HG03460 (cell line): Measurements from ENCODE around the gene BICD1.
"Not testable (repeated sequence)": the region's sequence is repeated elsewhere in the genome, so short reads cannot be mapped to it uniquely, and the experiment has no call there.

ENCODE experiments used
- ATAC-seq: cut with Tn5 transposase; IDR thresholded peaks from one replicate; pipeline ENCODE4 v1.9.1; 2021; ENCODE audit not compliant: unreplicated experiment

BICD1 gene

GRCh38 chr12:32272465-32272864 is 165.8 kb downstream of the BICD1 start:
- ATAC-seq = no peak

- ATAC-seq = peak; percentile 54
Observed at GRCh38 chr12:32273063-32273522, 166.4 kb downstream of the BICD1 start.

- ATAC-seq = peak; percentile 88
Observed at GRCh38 chr12:32273712-32274111, 167.1 kb downstream of the BICD1 start.

GRCh38 chr12:32274665-32275064 is 168.0 kb downstream of the BICD1 start:
- ATAC-seq = no peak

- not testable (repeated sequence) for ATAC-seq
Observed at GRCh38 chr12:32275520-32275919, 168.9 kb downstream of the BICD1 start.

- ATAC-seq = no peak
Observed at GRCh38 chr12:32277774-32278173, 171.1 kb downstream of the BICD1 start.

- ATAC-seq = no peak
Observed at GRCh38 chr12:32281098-32281497, 174.5 kb downstream of the BICD1 start.

GRCh38 chr12:32284561-32284960 is 177.9 kb downstream of the BICD1 start:
- ATAC-seq = no peak

GRCh38 chr12:32285021-32285420 is 178.4 kb downstream of the BICD1 start:
- ATAC-seq = no peak

- no peak for ATAC-seq
Observed at GRCh38 chr12:32285489-32285888, 178.8 kb downstream of the BICD1 start.

GRCh38 chr12:32290411-32290810 is 183.8 kb downstream of the BICD1 start:
- no peak for ATAC-seq

GRCh38 chr12:32292151-32292550 is 185.5 kb downstream of the BICD1 start:
- ATAC-seq = no peak

- ATAC-seq = no peak
Observed at GRCh38 chr12:32293808-32294419, 187.3 kb downstream of the BICD1 start.

- ATAC-seq = no peak
Observed at GRCh38 chr12:32296567-32296966, 189.9 kb downstream of the BICD1 start.

- no peak for ATAC-seq
Observed at GRCh38 chr12:32298917-32299316, 192.3 kb downstream of the BICD1 start.

GRCh38 chr12:32301216-32301615 is 194.6 kb downstream of the BICD1 start:
- no peak for ATAC-seq

GRCh38 chr12:32302218-32303173 is 195.8 kb downstream of the BICD1 start:
- ATAC-seq = peak; percentile 91

GRCh38 chr12:32303174-32303549 is 196.5 kb downstream of the BICD1 start:
- no peak for ATAC-seq

- no peak for ATAC-seq
Observed at GRCh38 chr12:32305163-32305562, 198.5 kb downstream of the BICD1 start.

- no peak for ATAC-seq
Observed at GRCh38 chr12:32307326-32307725, 200.7 kb downstream of the BICD1 start.

- no peak for ATAC-seq
Observed at GRCh38 chr12:32309811-32310736, 203.4 kb downstream of the BICD1 start.
